CD4-positive, alpha-beta T cell treated with Interleukin-10 for 1 hour (primary cell): ENCODE measurements around the gene SH2D6.
"Not testable (repeated sequence)": the region's sequence is repeated elsewhere in the genome, so short reads cannot be mapped to it uniquely, and the experiment has no call there.

Experiments
- DNase-seq: peaks from one replicate; pipeline ENCODE4 v3.0.0-alpha.2; 2020

The SH2D6 gene

GRCh38 chr2:85398426-85399182, 19.9 kb upstream of the SH2D6 start:
- no peak for DNase-seq

- DNase-seq: no peak
These were observed 19.4 kb upstream of the SH2D6 start for GRCh38 chr2:85399183-85399455.

- DNase-seq: no peak
These were observed 18.5 kb upstream of the SH2D6 start for GRCh38 chr2:85400023-85400422.

- DNase-seq: no peak
These were observed 17.7 kb upstream of the SH2D6 start for GRCh38 chr2:85400541-85401463.

- no peak for DNase-seq
These were observed 17.1 kb upstream of the SH2D6 start for GRCh38 chr2:85401464-85401805.

GRCh38 chr2:85401844-85402243, 16.7 kb upstream of the SH2D6 start:
- DNase-seq: no peak

- DNase-seq: peak; percentile 65
These were observed 13.1 kb upstream of the SH2D6 start for GRCh38 chr2:85405201-85406059.

- DNase-seq: peak; percentile 48
These were observed 8.5 kb upstream of the SH2D6 start, which contains the start of gene CAPG for GRCh38 chr2:85409845-85410583. TSS of gene CAPG (minus strand) at chr2:85410366. CDS start at chr2:85402145, 8,221 bp downstream.

- no peak for DNase-seq
These were observed 7.7 kb upstream of the SH2D6 start for GRCh38 chr2:85410584-85411404.

- no peak for DNase-seq
These were observed 7.1 kb upstream of the SH2D6 start for GRCh38 chr2:85411405-85411748.

- no peak for DNase-seq
These were observed 4.7 kb upstream of the SH2D6 start for GRCh38 chr2:85413592-85414420.

GRCh38 chr2:85414421-85414759, 4.1 kb upstream of the SH2D6 start:
- not testable (repeated sequence) for DNase-seq

- no peak for DNase-seq
These were observed 3.6 kb upstream of the SH2D6 start for GRCh38 chr2:85414761-85415553.

- no peak for DNase-seq
These were observed 2.4 kb upstream of the SH2D6 start for GRCh38 chr2:85415980-85416650.

- no peak for DNase-seq
These were observed 628 bp downstream of the SH2D6 start for GRCh38 chr2:85419009-85419675.

- DNase-seq: peak; percentile 89
These were observed 2.2 kb downstream of the SH2D6 start for GRCh38 chr2:85420536-85421259.

GRCh38 chr2:85421260-85422071, 3.0 kb downstream of the SH2D6 start:
- no peak for DNase-seq
